WI38 (cell line): Measurements from ENCODE around the gene PRSS50.

Experiments used
- H3K4me3 ChIP-seq: 2 replicates; pipeline ENCODE4 v1.5.1; 2011; ENCODE audit warnings: low read depth, mild to moderate bottlenecking, control low read depth, low read length
- CTCF ChIP-seq: IDR thresholded peaks from 2 replicates; pipeline ENCODE4 v1.5.1; 2012; ENCODE audit warnings: low read depth, mild to moderate bottlenecking, control low read depth, low read length

The PRSS50 gene

GRCh38 chr3:46670891-46671427, 46.7 kb downstream of the PRSS50 start:
- H3K4me3 ChIP-seq, result no peak overlapping the region
- no peak for TF ChIP-seq CTCF

- H3K4me3 ChIP-seq, result no peak overlapping the region
- no peak for TF ChIP-seq CTCF
These were observed 47.4 kb downstream of the PRSS50 start for GRCh38 chr3:46670000-46670890.

GRCh38 chr3:46669191-46669999, 48.3 kb downstream of the PRSS50 start:
- no peak for TF ChIP-seq CTCF

GRCh38 chr3:46668591-46668990, 49.1 kb downstream of the PRSS50 start:
- TF ChIP-seq CTCF, result no peak
- H3K4me3 ChIP-seq, result no peak overlapping the region

More at GRCh38 chr3:46669191-46669999, 48.3 kb downstream of the PRSS50 start:
- H3K4me3 ChIP-seq, result no peak overlapping the region

- TF ChIP-seq CTCF, result no peak
- no peak overlapping the region for H3K4me3 ChIP-seq
These were observed 49.6 kb downstream of the PRSS50 start for GRCh38 chr3:46668116-46668515.

GRCh38 chr3:46667657-46668056, 50.0 kb downstream of the PRSS50 start:
- no peak for TF ChIP-seq CTCF
- no peak overlapping the region for H3K4me3 ChIP-seq

- no peak for TF ChIP-seq CTCF
- no peak overlapping the region for H3K4me3 ChIP-seq
These were observed 50.5 kb downstream of the PRSS50 start for GRCh38 chr3:46667061-46667621.
